HG03066 (cell line): ENCODE data around the gene KMT2C.

Experiments used
- ATAC-seq: cut with Tn5 transposase; IDR thresholded peaks from one replicate; pipeline ENCODE4 v1.9.1; 2021; ENCODE audit warnings: low read depth; ENCODE audit not compliant: unreplicated experiment

Gene KMT2C

DNA sequence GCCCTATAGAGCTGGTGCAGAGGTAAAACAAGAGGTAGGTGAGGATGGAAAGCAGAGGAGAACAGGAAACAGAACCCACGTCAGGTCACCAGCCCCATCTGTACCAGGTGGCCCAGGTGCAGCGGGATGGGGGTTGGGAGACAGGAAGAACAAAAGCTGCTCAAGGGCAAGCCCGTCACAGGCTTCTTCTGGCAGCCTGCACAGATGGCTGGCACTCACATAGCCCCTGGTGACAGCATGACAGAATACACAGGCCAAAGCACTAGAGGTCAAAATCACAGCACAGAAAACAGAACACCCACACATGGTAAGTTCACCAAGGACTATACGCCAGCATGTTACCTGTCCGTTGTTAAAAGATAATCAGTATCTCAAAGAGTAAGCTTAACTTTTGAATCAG is 283.5 kb downstream of the KMT2C start:
- no peak for ATAC-seq

DNA sequence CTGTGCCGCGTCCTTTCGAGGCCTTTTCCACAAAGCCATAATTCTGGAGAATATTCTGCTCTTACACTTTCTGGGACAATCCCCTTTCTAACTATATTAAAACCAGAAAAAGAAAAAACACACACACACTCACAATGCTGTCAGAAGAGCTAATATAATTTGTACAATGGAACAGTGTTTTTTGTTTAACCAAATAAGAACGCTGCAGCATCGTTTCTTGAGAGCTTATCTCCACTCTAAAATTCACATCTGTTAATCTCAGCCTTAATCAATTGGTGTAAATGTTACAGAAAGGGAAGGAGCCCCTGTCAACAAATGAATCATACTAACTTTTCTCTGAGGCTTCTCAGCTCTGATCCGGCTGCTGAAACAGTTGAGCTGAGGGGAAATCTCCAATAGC is 286.4 kb downstream of the KMT2C start:
- ATAC-seq, result no peak

DNA sequence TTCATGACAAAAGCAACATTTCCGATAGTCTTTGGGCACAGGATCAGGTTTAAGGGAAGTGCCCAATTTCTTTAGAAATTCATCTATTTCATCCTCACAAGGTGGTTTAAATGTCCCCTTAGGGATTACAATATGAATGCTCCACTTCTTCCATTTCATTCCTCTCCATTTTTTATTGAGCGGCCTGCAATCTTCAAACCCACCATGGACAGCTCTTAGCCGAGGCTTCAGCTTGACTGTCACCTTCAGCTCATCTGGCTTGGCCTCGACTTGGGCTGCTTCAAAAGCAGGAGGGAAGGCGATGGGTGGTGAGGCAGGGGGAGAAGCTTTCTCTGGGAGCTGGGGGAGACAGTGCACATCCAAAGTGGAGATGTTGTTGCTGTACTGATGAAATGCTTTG is 287.1 kb downstream of the KMT2C start:
- no peak for ATAC-seq

DNA sequence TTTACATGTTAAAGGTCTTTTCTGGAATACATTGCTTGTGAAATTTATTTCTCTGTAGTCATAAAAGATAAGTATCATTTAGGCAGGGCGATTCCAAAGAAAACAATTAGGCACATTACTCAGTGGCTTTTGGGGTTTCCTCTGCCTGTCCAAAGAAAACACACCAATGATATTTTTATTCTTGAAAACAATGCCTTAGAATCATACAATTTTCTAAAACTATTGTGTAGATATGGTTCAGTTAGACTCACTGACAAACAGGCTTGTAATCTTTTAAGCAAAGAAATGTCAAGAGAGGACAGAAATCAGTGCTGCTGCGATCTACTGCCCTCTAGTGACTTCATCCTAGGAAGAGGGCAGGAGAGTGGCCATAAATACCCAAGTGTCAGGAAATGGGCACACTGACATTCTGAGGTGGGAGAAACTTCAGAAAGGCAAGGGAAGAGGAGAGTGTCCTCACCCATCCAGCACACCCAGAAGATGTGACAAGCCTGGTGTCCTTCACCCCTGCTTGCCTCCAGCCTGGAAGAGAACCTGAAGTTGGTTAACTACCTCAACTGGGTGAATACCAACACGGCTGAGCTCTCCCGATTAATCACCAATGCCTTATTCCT is 289.8 kb downstream of the KMT2C start:
- no peak for ATAC-seq

DNA sequence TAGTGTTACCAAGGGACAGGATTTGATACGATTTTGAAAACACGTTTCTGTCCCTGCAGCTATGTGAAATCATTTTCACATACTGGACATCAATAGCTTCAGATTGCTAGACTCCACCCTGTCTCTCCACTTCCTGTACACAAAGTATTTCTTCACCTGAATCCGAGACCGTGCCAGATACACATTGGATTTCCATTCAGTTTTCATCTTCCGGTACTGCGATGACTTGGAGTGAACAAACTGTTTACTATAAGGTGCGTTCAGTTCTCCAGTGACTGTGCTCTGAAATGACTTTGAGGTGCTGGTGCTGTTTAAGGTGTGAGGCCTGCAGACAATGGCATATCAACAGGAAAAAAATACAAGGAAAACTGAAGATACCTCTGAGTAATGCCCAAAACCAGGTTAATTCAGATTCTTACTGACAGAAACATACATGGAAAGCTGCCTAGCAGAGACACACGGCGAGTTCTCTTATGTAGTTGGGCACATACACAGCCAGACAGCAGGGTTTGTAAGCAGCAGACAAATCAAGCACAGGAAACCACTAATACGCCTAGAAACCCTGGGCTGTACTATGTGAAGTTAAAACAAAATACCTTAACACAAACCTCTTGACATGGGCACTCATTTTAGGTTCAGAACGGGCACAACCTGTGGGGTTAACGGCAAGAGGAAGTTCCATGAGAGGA is 291.1 kb downstream of the KMT2C start:
- ATAC-seq, result no peak

DNA sequence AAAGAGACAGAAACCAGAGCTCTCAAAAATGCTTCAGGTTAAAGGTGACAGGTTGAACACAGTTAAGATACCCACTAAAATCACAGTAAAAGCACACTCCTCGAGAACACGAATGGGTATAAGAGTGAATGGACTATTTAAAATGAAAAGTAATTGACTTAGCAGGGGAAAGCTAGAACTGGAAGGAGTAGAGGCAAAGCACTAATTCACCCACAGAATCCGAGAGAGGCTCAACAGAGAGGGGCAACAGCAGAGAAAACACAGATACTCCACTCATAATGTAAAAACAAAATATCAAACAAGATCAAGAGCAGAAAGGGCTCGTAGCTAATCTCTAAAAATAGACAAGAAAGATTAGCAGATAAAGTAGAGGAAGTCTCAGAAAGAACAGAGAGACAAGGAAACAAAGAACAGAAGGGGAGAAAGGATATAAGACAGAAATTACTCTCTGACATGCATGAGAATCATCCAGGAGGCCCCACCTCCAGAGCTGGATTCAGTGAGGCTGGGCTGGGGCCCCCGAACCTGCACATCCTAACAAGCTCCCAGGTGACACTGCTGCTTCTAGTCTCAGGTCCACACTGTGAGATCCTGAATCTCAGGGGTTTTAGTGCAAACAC is 292.7 kb downstream of the KMT2C start:
- ATAC-seq, result no peak

DNA sequence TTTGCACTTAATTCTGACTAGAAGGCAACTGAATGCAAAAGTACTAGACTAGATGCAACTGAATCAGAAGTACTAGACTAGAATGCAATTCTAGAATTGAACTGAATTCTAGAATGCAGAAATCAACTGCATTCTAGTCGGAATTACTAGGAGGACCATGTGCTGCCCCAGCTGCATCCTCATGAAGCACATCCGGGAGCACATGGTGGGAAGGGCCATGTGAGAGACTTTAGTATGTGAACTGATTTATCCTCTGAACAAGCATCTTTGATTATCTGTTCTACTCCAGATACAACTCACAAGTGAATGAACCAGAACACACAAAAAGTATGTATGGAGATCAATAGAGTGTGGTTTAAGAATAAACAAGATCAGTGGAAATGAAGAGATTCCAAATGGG is 295.2 kb downstream of the KMT2C start:
- ATAC-seq, result no peak

DNA sequence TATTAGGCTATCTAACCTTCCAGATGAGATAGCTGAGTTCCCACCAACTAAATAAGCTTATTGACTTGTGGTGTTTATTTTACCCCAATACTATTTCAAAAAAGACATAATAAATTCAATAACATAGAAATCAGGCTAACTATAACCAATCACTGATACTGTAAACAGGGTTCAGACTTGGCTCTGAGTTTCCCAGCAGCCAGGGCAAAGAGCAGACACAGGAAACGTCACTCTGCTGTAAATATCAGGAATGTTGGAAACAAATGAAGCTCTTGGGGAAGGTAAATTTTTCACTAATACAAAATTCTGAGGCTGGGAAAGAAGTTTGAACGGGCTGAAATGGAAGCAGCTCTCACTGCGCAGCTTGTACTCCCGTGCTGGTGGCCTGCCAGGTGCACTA is 295.7 kb downstream of the KMT2C start:
- ATAC-seq, result no peak

DNA sequence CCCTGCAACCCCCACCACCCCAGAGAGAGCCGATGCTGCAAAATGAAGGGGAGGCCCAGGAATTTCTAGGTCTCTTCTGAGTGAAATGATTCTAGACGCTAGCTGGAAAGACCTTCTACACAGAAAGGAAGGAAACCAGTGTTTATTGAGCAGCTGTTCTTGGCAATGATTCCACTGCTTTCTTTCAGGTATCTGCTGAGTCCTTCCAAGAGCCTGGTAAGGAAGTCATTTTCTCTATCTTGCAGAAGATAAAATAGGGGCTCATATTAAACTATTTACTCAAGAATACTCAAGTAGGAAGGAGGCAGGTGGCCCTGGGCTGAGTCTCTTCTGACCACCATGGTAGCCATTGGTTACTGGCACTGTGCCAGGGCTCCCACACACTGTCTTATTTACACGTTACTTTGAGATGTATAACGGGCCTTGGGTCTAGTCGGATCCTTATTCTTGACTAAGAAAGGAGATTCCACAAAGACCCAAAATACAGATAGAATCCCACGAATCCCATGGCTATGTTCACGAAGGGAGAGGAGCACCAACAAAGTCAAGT is 298.3 kb downstream of the KMT2C start:
- ATAC-seq, result no peak

DNA sequence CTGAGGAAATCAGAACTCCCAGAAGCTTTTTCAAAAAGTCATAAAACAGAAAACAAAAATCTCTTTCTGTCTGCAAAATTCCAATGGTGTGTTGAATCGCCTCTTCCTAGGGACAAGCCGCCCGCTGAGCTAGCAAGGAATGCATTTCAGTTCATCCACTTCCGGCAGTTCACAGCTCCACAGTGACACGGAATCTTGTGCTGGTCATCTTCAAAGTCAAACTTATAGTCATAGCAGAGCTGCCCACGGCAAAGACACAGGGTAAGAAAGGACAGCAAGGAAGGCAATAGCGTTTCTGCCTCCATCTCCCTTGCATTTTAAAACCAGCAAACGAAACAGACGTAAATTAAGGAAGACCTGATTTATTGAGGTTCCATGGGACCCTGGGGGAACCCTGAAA is 299.1 kb downstream of the KMT2C start:
- no peak for ATAC-seq

DNA sequence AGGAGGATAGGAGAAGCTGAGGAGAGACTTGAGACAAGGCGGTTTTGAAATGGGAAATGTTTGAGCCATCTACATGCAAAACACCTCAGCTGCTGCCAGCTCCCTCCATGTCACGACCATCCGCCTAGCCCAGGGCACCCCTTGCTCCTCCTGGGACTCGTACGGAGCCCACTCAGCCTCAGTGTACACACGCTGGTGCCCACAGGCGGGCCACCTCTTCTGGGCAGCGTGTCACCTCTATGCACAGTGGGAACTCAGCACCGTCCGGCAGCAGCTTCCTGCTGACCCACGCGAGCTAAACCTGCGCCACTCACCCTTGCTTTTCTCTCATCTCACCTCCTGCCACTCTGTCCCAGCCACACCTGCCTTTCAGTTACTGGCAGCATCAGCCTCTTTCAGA is 302.0 kb downstream of the KMT2C start:
- ATAC-seq, result no peak

DNA sequence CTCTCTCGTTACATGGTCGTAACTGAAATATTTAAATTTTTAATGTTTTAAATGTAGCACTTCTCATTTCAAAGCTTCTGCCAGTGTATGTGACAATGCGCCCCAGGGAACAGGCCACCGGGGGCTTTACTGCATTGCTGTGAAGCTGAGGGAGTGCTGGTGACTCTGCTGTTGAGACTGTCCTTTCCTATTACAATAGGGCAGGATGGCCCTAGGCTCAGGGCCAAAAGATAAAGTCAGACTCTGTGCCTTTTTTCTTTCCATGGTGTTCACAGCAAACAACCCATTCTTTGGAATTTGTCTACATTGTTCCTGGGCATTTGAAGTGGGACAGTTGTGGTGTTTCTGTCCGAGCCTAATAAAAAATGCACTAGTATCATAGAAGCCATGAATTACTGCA is 303.0 kb downstream of the KMT2C start:
- no peak for ATAC-seq

DNA sequence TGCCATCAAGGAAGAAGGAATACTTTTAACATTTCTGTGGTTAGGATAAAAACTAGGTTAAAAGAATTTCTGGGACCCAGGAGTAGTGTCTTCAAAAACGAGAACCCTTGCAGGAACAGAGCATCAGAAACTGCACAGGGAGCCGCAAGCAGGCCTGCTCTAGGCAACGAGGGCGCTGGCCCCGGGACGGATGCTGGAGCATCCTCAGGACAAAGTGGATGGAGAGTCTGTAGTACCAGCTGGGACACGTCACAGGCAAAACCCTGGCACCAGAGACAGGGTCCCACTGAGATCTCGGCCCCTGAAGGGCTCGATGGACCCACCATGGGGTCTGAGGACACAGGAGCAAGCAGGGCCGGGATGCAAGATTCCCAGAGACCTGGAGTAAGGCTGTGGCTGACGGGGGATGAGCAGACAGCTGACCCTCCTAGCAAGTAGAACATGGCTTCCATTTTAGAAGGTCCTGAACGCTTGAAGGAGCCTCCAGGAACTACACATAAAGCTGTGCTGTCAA is 303.8 kb downstream of the KMT2C start:
- ATAC-seq, result no peak

DNA sequence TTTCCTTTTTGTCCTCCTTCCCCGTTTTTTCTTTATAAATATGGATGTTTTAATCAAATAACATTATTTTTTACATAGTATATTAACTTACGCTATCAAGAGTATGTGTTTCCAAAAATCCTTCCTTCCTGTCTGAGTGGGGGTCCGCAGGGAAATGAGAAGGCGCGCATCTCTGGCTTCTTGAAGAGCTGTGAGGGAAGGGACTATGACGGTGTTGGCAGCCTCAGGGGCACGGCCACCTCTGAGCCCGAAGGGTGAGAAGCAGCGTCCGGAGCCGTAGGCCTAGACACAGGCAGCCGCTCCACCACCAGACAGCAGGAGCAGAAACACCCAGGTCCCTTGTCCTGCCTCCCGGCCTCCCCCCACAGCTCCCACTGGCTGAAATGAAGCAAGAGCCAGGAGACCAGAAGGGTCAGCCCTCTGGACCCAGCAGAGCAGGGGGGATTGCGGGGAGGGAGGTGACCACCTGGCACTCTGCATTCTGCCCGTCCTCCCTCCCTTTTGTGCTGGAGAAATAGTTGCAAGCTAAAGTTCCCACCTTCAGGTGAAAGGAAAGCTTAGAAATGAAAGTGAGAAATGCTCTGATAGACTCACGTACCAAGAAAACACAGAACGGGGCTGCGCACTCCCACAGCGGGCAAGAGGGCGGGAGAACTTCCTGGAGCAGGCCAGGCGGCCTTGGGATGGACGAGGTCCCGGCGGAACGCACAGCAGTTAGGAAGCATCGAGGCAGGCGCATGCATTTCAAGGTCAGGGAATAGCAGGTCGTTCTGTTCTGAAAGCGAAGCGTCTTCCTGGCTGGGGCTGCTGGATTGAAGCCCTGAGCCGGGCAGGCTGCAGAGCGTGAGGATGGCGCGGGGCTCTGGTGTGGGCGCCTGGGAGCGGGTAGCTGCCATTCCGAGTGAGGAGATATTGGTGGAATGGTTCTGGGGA is 304.9 kb downstream of the KMT2C start:
- ATAC-seq, result no peak

DNA sequence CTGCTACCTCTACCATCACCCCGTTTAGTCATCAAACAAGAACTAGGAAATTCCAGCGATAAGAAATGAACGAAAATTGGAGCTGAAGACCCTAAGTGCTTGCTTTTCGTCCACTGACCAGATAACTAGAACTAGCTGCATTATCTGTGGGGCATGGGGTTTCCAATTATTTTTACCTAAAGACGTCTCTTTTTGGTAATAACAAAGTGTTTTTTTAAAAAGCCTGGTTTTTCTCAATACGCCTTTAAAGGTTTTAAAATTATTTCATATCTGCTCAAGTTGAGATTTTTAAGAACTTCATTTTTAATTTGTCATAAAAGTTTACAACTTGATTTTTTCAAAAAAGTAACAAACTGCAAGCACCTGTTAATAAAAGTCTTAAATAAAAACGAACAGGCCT is 306.1 kb downstream of the KMT2C start:
- no peak for ATAC-seq

DNA sequence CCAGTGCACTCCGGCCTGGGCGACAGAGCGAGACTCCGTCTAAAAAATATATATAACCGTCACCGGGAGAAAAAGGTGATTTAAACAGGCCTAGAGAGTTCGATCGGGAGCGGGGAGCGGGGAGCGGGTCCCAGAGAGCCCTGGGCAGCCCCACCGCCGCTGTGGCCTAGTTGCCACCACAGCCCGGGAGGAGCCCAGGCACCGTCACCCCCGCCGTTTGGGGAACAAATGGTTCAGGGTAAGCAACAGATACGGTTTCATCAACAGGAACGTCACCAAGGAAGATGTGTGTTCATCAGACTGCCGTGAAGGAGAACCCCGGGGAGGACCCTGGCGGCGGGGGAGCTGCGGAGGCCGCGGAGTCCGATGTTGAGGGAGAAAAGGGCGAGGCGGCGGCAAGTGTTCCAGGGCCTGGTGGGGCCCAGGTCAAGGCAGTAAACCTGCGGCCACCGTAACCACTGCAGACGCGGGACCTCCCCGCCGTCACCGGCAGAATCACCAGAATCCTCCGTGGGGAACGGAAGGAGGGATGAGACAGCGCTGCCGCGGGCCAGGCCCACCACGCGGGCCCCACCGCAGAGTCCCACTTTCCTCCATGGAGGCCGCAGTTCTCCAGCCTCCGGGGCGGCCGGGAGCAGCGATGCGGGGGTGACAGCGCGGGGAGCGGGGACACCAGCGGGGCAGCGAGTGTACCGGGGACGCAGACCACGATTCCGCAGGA is 306.9 kb downstream of the KMT2C start:
- ATAC-seq, result no peak

DNA sequence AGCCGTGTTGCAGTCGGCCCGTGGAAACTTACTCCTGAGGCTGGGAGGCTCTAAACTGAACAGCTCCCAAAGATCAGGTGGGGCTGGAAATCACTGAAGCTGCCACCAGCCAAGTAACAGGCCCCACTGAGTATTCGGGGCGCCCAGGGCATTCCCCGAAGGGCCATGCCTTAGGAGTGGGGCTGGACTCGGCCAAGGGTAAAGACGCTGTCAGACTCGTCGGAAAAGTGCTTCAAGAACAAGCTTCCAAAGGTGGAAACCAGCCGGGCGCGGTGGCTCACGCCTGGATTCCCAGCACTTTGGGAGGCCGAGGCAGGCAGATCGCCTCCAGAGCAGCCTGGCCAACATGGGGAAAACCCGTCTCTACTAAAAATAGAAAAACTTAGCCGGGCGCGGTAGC is 307.6 kb downstream of the KMT2C start:
- ATAC-seq, result no peak

DNA sequence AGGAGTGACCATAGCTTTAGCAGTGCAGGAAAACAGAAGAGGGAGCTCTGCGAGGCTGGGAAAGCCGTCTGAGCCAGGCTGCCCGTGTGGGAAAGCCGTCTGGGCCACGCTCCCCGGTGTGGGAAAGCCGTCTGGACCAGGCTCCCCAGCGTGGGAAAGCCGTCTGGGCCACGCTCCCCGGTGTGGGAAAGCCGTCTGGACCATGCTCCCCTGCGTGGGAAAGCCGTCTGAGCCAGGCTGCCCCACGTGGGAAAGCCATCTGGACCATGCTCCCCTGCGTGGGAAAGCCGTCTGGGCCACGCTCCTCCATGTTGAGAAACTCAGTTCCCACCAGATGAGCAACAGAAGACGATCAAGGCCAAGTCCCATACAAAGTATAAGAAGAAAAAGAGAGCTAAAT is 308.6 kb downstream of the KMT2C start:
- ATAC-seq, result no peak

DNA sequence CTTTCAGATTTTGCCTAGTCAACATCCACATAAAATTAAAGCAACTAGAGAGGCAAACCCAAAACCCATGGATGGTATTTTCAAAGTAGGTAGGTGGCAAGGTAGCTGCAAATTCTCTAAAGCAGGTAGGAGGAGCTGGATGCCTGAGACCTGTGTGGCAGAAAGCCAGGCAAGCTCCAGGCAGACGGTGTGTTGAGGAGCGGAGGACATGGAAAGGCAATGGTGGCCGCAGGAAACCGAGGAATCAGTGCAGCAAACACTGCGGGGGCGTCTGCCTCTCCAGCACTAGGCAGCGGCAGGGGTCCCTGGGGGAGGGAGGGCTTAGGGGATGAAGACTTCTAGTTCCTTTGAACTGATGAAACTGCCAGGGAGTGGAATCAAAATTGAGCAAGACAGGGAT is 309.1 kb downstream of the KMT2C start:
- no peak for ATAC-seq

DNA sequence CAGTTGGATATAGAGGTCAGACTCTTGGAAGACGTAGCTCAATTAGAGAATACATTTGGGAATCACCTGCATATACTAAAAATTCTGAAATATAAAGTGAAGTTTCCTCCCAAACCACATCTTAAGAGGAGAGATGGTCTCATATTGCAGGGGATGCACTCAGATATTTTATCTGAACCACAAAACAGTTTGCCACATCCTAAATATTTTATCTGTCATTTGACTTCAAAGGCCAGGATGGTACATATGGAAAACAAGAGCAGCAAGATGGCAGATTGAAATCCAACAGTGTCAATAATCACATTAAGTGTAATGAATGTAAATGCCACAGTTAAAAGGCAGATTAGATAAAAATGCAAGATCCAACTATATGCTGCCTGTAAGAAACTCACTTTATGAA is 313.3 kb downstream of the KMT2C start:
- no peak for ATAC-seq
